Lung (tissue), 12 donors: ENCODE data around the gene AIMP1. TPM values are rescaled to one million over a fixed set of nuclear protein-coding genes. Genes with fewer than 3 reads are reported as not detected.
"Not testable (repeated sequence)": the region's sequence is repeated elsewhere in the genome, so short reads cannot be mapped to it uniquely, and the experiment has no call there.

Experiments used
- ATAC-seq: fragments of 200-7000 bp; cut with Tn5 transposase; one replicate; pipeline ENCODE4 v1.9.1; 2020; ENCODE audit warnings: moderate number of reproducible peaks; ENCODE audit not compliant: insufficient read depth, low FRiP score
- DNase-seq, 3 donors: peaks; one replicate each; pipeline ENCODE4 v3.0.0-alpha.2; 2013 to 2017
- H3K27ac ChIP-seq, 2 donors: one replicate each; pipeline ENCODE4 v1.5.1; 2013; ENCODE audit warnings: mild to moderate bottlenecking in 2 of 2, moderate library complexity in 2 of 2, control low read depth in 1 of 2, inconsistent platforms in 1 of 2, low read depth in 1 of 2, low read length in 1 of 2
- H3K27me3 ChIP-seq, 3 donors: one replicate each; pipeline ENCODE4 v1.5.1; 2013; ENCODE audit warnings: low read length in 2 of 3; ENCODE audit not compliant: control insufficient read depth in 3 of 3, insufficient read depth in 3 of 3
- H3K36me3 ChIP-seq, 4 donors: one replicate each; pipeline ENCODE4 v1.5.1; 2013; ENCODE audit warnings: low read length in 4 of 4, mild to moderate bottlenecking in 1 of 4, moderate library complexity in 1 of 4; ENCODE audit not compliant: control insufficient read depth in 4 of 4, insufficient read depth in 4 of 4
- H3K4me1 ChIP-seq, 5 donors: one replicate each; pipeline ENCODE4 v1.5.1; 2013; ENCODE audit warnings: low read length in 5 of 5, mild to moderate bottlenecking in 2 of 5, moderate library complexity in 1 of 5; ENCODE audit not compliant: control insufficient read depth in 5 of 5, insufficient read depth in 5 of 5
- H3K4me3 ChIP-seq: one replicate; pipeline ENCODE4 v1.5.1; 2013; ENCODE audit warnings: mild to moderate bottlenecking, control low read depth, moderate library complexity
- H3K9ac ChIP-seq, 2 donors: one replicate each; pipeline ENCODE4 v1.5.1; 2013; ENCODE audit warnings: low read length in 2 of 2, control low read depth in 1 of 2; ENCODE audit not compliant: insufficient read depth in 1 of 2
- H3K9me3 ChIP-seq, 4 donors: one replicate each; pipeline ENCODE4 v1.5.1; 2013; ENCODE audit warnings: low read length in 3 of 4, mild to moderate bottlenecking in 1 of 4, moderate library complexity in 1 of 4; ENCODE audit not compliant: control insufficient read depth in 4 of 4, insufficient read depth in 3 of 4
- CTCF ChIP-seq: IDR thresholded peaks from 2 replicates; pipeline ENCODE4 v1.5.1; 2012; ENCODE audit warnings: mild to moderate bottlenecking; ENCODE audit errors: control extremely low read depth, extremely low read depth
- WGBS, 2 donors: extraction: QIAGEN DNeasy Blood & Tissue Kit; methylation state at CpG; one replicate each; pipeline ENCODE4 v1.1.7; 2013; 5-methylcytosine and 5-hydroxymethylcytosine counted together
- polyA plus RNA-seq, 2 donors: library from polyadenylated mRNA; stranded (reverse); fragments of 200-250 nt; gene quantifications; one replicate each; pipeline ENCODE4 v1.2.1, GENCODE V29; 2013
- total RNA-seq, 2 donors: library from RNA; depleted of rRNA in 1 of 2; stranded (reverse); fragments of >200 nt in 1 of 2; gene quantifications; one replicate each; pipeline ENCODE4 v1.2.1, GENCODE V29; 2014 to 2021
- donor health status: control.
- donor health status: control.
- donor health status: Bipolar disorder and iron deficiency.
- donor health status: healthy.
- donor health status: DM: yes; HTN: yes; CAD: no.

Gene AIMP1
- total and polyA plus RNA-seq, 4 donors, result 28.7 to 40.7 (median 30.1) TPM

- not testable (repeated sequence) for H3K9ac ChIP-seq, H3K9me3 ChIP-seq, H3K4me3 ChIP-seq, H3K36me3 ChIP-seq, H3K27me3 ChIP-seq, H3K27ac ChIP-seq, ATAC-seq, DNase-seq
- 66 to 85% methylated on average over 6 of the region's 6 CpGs for WGBS, 2 donors
- H3K4me1 ChIP-seq, result peaks cover 0 to 11% (median 0%) of the 10 kb centered on the region in 5 donors
Observed at GRCh38 chr4:106321814-106322213, 5.5 kb downstream of the AIMP1 start.

GRCh38 chr4:106323119-106323518, 6.8 kb downstream of the AIMP1 start:
- no peak for TF ChIP-seq CTCF
- Histone ChIP-seq H3K4me1 (no peaks in the 10 kb centered on the region), H3K9me3 (no peaks in the 10 kb centered on the region), H3K9ac (no peak overlapping the region), H3K4me3 (no peak overlapping the region), H3K27me3 (no peaks in the 10 kb centered on the region), H3K27ac (no peak overlapping the region), H3K36me3 (peaks cover 3 to 20% (median 9%) of the 10 kb centered on the region in 4 donors)
- ATAC-seq (no peak), DNase-seq (no peak)

GRCh38 chr4:106325800-106326199, 9.4 kb downstream of the AIMP1 start:
- ATAC-seq, result no peak
- H3K36me3 ChIP-seq, result peaks cover 5 to 34% (median 15%) of the 10 kb centered on the region in 4 donors
- no peak for TF ChIP-seq CTCF

DNA sequence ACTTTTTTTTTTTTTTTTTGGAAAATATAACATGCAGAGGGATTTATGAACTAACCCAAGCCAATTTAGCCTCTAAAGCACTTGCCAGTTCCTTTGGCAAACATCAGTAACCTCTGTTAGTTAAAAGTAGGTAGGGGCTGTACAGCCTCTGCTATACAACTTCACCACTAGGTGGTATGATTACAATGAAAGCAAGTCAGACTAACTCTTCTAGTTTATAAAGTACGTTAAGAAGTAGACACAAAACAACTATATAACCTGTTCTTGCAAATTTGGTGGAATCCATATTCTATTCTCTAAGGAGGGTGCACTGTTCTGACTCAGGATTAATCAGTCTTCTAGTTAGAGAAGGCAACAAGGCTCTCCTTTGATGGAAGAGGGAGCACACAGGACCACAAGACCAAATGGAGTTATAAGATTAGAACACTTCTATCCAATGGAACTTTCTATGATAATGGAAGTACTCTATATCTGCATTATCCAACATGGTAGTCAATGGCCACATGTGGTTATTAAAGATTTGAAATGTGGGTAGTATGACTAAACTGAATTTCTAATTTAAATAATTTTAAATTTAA, 12.8 kb downstream of the AIMP1 start:
- ATAC-seq, result peak; percentile 41
- H3K4me3 ChIP-seq, result no peak overlapping the region

More at GRCh38 chr4:106325800-106326199, 9.4 kb downstream of the AIMP1 start:
- Histone ChIP-seq H3K9me3 (no peaks in the 10 kb centered on the region), H3K27ac (no peak overlapping the region), H3K9ac (no peak overlapping the region), H3K4me1 (no peaks in the 10 kb centered on the region), H3K4me3 (no peak overlapping the region), H3K27me3 (no peaks in the 10 kb centered on the region)
- no peak for DNase-seq

More for the DNA sequence above, 12.8 kb downstream of the AIMP1 start:
- DNase-seq, result peak in 2 of 3 donors; percentile 46 to 50
- H3K36me3 ChIP-seq, result peaks cover 5 to 47% (median 23%) of the 10 kb centered on the region in 4 donors
- no peaks in the 10 kb centered on the region for H3K4me1 ChIP-seq
- peak; percentile 19 for TF ChIP-seq CTCF
- no peak overlapping the region for H3K27ac ChIP-seq
- H3K27me3 ChIP-seq, result no peaks in the 10 kb centered on the region
- WGBS, 2 donors, result 23 to 44% methylated on average over 1 of the region's 1 CpG
- no peak overlapping the region for H3K9ac ChIP-seq
- H3K9me3 ChIP-seq, result no peaks in the 10 kb centered on the region
